ENCODE measurements around the gene CEL. TPM values are rescaled to one million over a fixed set of nuclear protein-coding genes. Genes with fewer than 3 reads are reported as not detected.
"Not testable (repeated sequence)": the region's sequence is repeated elsewhere in the genome, so short reads cannot be mapped to it uniquely, and the experiment has no call there.

CEL gene
- total RNA-seq: 1 to 10 TPM in 1 of 2 donors, under 1 TPM in 1; 0.78 to 5.3 TPM

GRCh38 chr9:133061764-133062145, at the start of gene CEL:
Gene CEL (plus strand): TSS chr9:133061981. CDS start chr9:133062003, 22 bp downstream.
- H3K36me3 ChIP-seq: peaks cover 16% of the 10 kb centered on the region
- ATAC-seq (ENCODE audit: insufficient number of reproducible peaks, low FRiP score, low read depth); H3K27ac ChIP-seq; H3K9me3 ChIP-seq; H3K4me1 ChIP-seq (ENCODE audit: control insufficient read depth in 1 of 2, low read depth in 2 of 2); DNase-seq (ENCODE audit: low spot score); H3K27me3 ChIP-seq (replicated peaks; ENCODE audit: insufficient read depth); H3K4me3 ChIP-seq: not testable (repeated sequence)

- ATAC-seq (ENCODE audit: insufficient number of reproducible peaks, low FRiP score, low read depth): no peak
- no peaks in the 10 kb centered on the region for H3K27me3 ChIP-seq (replicated peaks; ENCODE audit: insufficient read depth)
- DNase-seq (ENCODE audit: low spot score): no peak
- H3K36me3 ChIP-seq: no peaks in the 10 kb centered on the region
- no peak overlapping the region for H3K4me3 ChIP-seq
- no peak for TF ChIP-seq CTCF (IDR thresholded peaks at IDR 0.05)
- no peaks in the 10 kb centered on the region for H3K4me1 ChIP-seq (ENCODE audit: control insufficient read depth in 1 of 2, low read depth in 2 of 2)
- no peaks in the 10 kb centered on the region for H3K9me3 ChIP-seq
- H3K27ac ChIP-seq: no peak overlapping the region
Measured at GRCh38 chr9:133014696-133015095, 47.1 kb upstream of the CEL start.

- Histone ChIP-seq H3K27ac (no peak overlapping the region), H3K9me3 (no peaks in the 10 kb centered on the region), H3K27me3 (replicated peaks; ENCODE audit: insufficient read depth) (no peaks in the 10 kb centered on the region), H3K4me3 (no peak overlapping the region), H3K4me1 (ENCODE audit: control insufficient read depth in 1 of 2, low read depth in 2 of 2) (peaks cover 0 to 1% of the 10 kb centered on the region in 2 donors), H3K36me3 (no peaks in the 10 kb centered on the region)
- TF ChIP-seq CTCF (IDR thresholded peaks at IDR 0.05): no peak
- DNase-seq (ENCODE audit: low spot score) (no peak), ATAC-seq (ENCODE audit: insufficient number of reproducible peaks, low FRiP score, low read depth) (no peak)
Measured at GRCh38 chr9:133023117-133023890, 38.5 kb upstream of the CEL start.

GRCh38 chr9:133026426-133026825, 35.4 kb upstream of the CEL start:
- no peak for ATAC-seq (ENCODE audit: insufficient number of reproducible peaks, low FRiP score, low read depth)
- H3K36me3 ChIP-seq: no peaks in the 10 kb centered on the region
- H3K27me3 ChIP-seq (replicated peaks; ENCODE audit: insufficient read depth): no peaks in the 10 kb centered on the region
- H3K27ac ChIP-seq: no peak overlapping the region
- peaks cover 7 to 20% of the 10 kb centered on the region in 2 donors for H3K4me1 ChIP-seq (ENCODE audit: control insufficient read depth in 1 of 2, low read depth in 2 of 2)
- no peak overlapping the region for H3K4me3 ChIP-seq
- DNase-seq (ENCODE audit: low spot score): no peak
- H3K9me3 ChIP-seq: no peaks in the 10 kb centered on the region
- TF ChIP-seq CTCF (IDR thresholded peaks at IDR 0.05): no peak

- Histone ChIP-seq H3K9me3 (no peaks in the 10 kb centered on the region), H3K4me3 (no peak overlapping the region), H3K36me3 (no peaks in the 10 kb centered on the region), H3K4me1 (ENCODE audit: control insufficient read depth in 1 of 2, low read depth in 2 of 2) (peaks cover 14 to 27% of the 10 kb centered on the region in 2 donors), H3K27me3 (replicated peaks; ENCODE audit: insufficient read depth) (no peaks in the 10 kb centered on the region), H3K27ac (no peak overlapping the region)
- TF ChIP-seq CTCF (IDR thresholded peaks at IDR 0.05): no peak
- no peak for DNase-seq (ENCODE audit: low spot score)
- no peak for ATAC-seq (ENCODE audit: insufficient number of reproducible peaks, low FRiP score, low read depth)
Measured at GRCh38 chr9:133027134-133027533, 34.6 kb upstream of the CEL start.

Measured in thoracic aorta (tissue), 2 donors.